A549 (cell line): ENCODE data around the gene CLEC3A. TPM values are rescaled to one million over a fixed set of nuclear protein-coding genes. Genes with fewer than 3 reads are reported as not detected.
A peak's percentile ranks its signal among the peaks of the same experiment; 100 is the strongest.

ENCODE experiments used
- ATAC-seq, 2 experiments: fragments of 200-7000 bp in 1 of 2; fragments of >200 bp in 1 of 2; cut with Nextera tagmentation in 1 of 2; cut with Tn5 transposase in 1 of 2; 3 replicates each; pipeline versions ENCODE4 v1.8.0 to v1.9.1; 2018 to 2020; ENCODE audit warnings: mild to moderate bottlenecking in 1 of 2, moderate library complexity in 1 of 2
- CTCF ChIA-PET: fragments of 300-600 bp; sonication (Branson Sonifier 250); formaldehyde crosslinking; extraction: SDS; loops from one replicate; lab custom pipeline; 2021; ENCODE audit warnings: antibody characterized with exemption, inconsistent platforms; lab: Yijun Ruan, JAX
- POLR2A ChIA-PET: fragments of 350-600 bp; formaldehyde crosslinking; extraction: SDS; loops from one replicate; lab custom pipeline; 2021; ENCODE audit warnings: antibody characterized with exemption, inconsistent platforms; lab: Yijun Ruan, JAX
- DNase-seq, 2 experiments: peaks; one replicate each; pipeline versions ENCODE4 v3.0.0 to v3.0.0-alpha.2; 2011 to 2016; ENCODE audit warnings: low read depth in 1 of 2, low spot score in 1 of 2
- FAIRE-seq: peaks from 2 replicates; lab custom pipeline; 2011; peaks lifted over from hg19 to GRCh38; lab: Jason Lieb, UNC
- H3K27ac ChIP-seq, 2 experiments: fragments of >200 bp; sonication (Bioruptor Twin); formaldehyde crosslinking; 3 replicates each; pipeline ENCODE4 v1.5.1; 2016 to 2017
- H3K4me1 ChIP-seq: fragments of >200 bp; sonication (Bioruptor Twin); formaldehyde crosslinking; 3 replicates; pipeline ENCODE4 v1.6.1; 2016
- H3K4me2 ChIP-seq: fragments of >200 bp; sonication (Bioruptor Twin); formaldehyde crosslinking; 3 replicates; pipeline ENCODE4 v1.6.1; 2016
- H3K4me3 ChIP-seq: fragments of >200 bp; sonication (Bioruptor Twin); formaldehyde crosslinking; 3 replicates; pipeline ENCODE4 v1.5.1; 2016
- H3K9me3 ChIP-seq: fragments of >200 bp; sonication (Bioruptor Twin); formaldehyde crosslinking; 3 replicates; pipeline ENCODE4 v1.6.1; 2016
- CBX2 ChIP-seq: fragments of 200-600 bp; sonication (generic); IDR thresholded peaks from 2 replicates; pipeline ENCODE4 v1.6.1; 2016; ENCODE audit warnings: low read depth, mild to moderate bottlenecking, borderline replicate concordance
- CEBPB ChIP-seq, 2 experiments: fragments of >200 bp in 1 of 2; sonication (Bioruptor Twin) in 1 of 2; formaldehyde crosslinking in 1 of 2; IDR thresholded peaks; 2 replicates each; pipeline ENCODE4 v1.6.1; 2012 to 2016
- CHD2 ChIP-seq: fragments of 150-350 bp; IDR thresholded peaks from 2 replicates; pipeline ENCODE4 v1.6.1; 2014; ENCODE audit warnings: low read length; ENCODE audit not compliant: partially characterized antibody
- CHD4 ChIP-seq: fragments of 200-600 bp; sonication (generic); IDR thresholded peaks from 2 replicates; pipeline ENCODE4 v1.6.1; 2016; ENCODE audit warnings: antibody characterized with exemption, mild to moderate bottlenecking, borderline replicate concordance
- EHF ChIP-seq: fragments of 250-450 bp; sonication (Bioruptor Pico); IDR thresholded peaks from 2 replicates; pipeline ENCODE4 v1.5.0; 2020; ENCODE audit warnings: mild to moderate bottlenecking
- EP300 ChIP-seq, 2 experiments: fragments of >200 bp; sonication (Bioruptor Twin); formaldehyde crosslinking; IDR thresholded peaks; 2 replicates in 1 of 2; 3 replicates in 1 of 2; pipeline ENCODE4 v1.6.1; 2016 to 2017
- FOSL2 ChIP-seq, 2 experiments: fragments of 450-650 bp in 1 of 2; fragments of >200 bp in 1 of 2; sonication (Bioruptor Twin) in 1 of 2; formaldehyde crosslinking; IDR thresholded peaks; 2 replicates each; pipeline versions ENCODE4 v1.5.0 to v1.6.1; 2016 to 2020; ENCODE audit warnings: mild to moderate bottlenecking in 1 of 2, moderate library complexity in 1 of 2
- JUN ChIP-seq, 2 experiments: fragments of >200 bp; sonication (Bioruptor Twin); formaldehyde crosslinking; IDR thresholded peaks; 2 replicates in 1 of 2; 3 replicates in 1 of 2; pipeline ENCODE4 v1.6.1; 2016 to 2017
- KDM1A ChIP-seq: fragments of 200-600 bp; sonication (generic); IDR thresholded peaks from 2 replicates; pipeline ENCODE4 v1.6.1; 2016; ENCODE audit warnings: low read depth, mild to moderate bottlenecking
- MAFK ChIP-seq: fragments of 450-650 bp; IDR thresholded peaks from 2 replicates; pipeline ENCODE4 v1.6.1; 2014; ENCODE audit not compliant: partially characterized antibody
- NPAS2 ChIP-seq: fragments of 250-450 bp; sonication (Bioruptor Pico); IDR thresholded peaks from 2 replicates; pipeline ENCODE4 v1.8.0; 2022; ENCODE audit warnings: mild to moderate bottlenecking, moderate library complexity, borderline replicate concordance
- PHF8 ChIP-seq: fragments of 200-600 bp; sonication (generic); IDR thresholded peaks from 2 replicates; pipeline ENCODE4 v1.6.1; 2016; ENCODE audit warnings: low read depth, mild to moderate bottlenecking, antibody characterized with exemption, moderate library complexity, borderline replicate concordance
- POLR2A ChIP-seq: IDR thresholded peaks from 2 replicates; pipeline ENCODE4 v1.6.1; 2012; ENCODE audit warnings: mild to moderate bottlenecking, low read length
- POLR2AphosphoS2 ChIP-seq: conservative IDR thresholded peaks from 2 replicates; pipeline ENCODE4 v1.6.1; 2012; ENCODE audit warnings: low read length, improper control_type of control experiment, inconsistent platforms
- RAD21 ChIP-seq, 2 experiments: fragments of >200 bp in 1 of 2; sonication (Bioruptor Twin) in 1 of 2; formaldehyde crosslinking in 1 of 2; IDR thresholded peaks in 1 of 2; conservative IDR thresholded peaks in 1 of 2; 2 replicates in 1 of 2; 3 replicates in 1 of 2; pipeline ENCODE4 v1.6.1; 2012 to 2018; ENCODE audit warnings: inconsistent platforms in 1 of 2
- REST ChIP-seq: fragments of 200-600 bp; sonication (generic); IDR thresholded peaks from 2 replicates; pipeline ENCODE4 v1.6.1; 2016; ENCODE audit warnings: antibody characterized with exemption, mild to moderate bottlenecking, moderate library complexity
- SMC3 ChIP-seq: fragments of >200 bp; sonication (Bioruptor Twin); formaldehyde crosslinking; IDR thresholded peaks from 3 replicates; pipeline ENCODE4 v1.6.1; 2018; ENCODE audit warnings: inconsistent platforms
- WGBS: methylation state at CpG from one replicate; pipeline ENCODE4 v1.1.6; 2017; ENCODE audit errors: missing lambda C conversion rate; 5-methylcytosine and 5-hydroxymethylcytosine counted together
- polyA minus RNA-seq: library from RNA; depleted of rRNA, polyadenylated mRNA; stranded (reverse); fragments of >200 nt; gene quantifications from 2 replicates; pipeline ENCODE4 v1.2.3, GENCODE V29; 2011; rRNA and poly(A)+ RNA removed
- polyA plus RNA-seq, 4 experiments: library from polyadenylated mRNA; depleted of rRNA in 3 of 4; stranded (reverse); fragments of >200 nt; fragmentation: RNase III in 1 of 4; extraction: RNeasy Plus Mini Kit Qiagen cat#74134 plus additional on column Dnase treatment in 1 of 4; gene quantifications; 2 replicates in 3 of 4; 3 replicates in 1 of 4; pipeline ENCODE4 v1.2.3, GENCODE V29; 2011 to 2017
- TF ChIP-seq, protein P1 (sequence below): fragments of 150-350 bp; IDR thresholded peaks from 2 replicates; pipeline ENCODE4 v1.6.1; 2014; ENCODE audit warnings: low read depth, mild to moderate bottlenecking, low read length

Gene CLEC3A, protein sequence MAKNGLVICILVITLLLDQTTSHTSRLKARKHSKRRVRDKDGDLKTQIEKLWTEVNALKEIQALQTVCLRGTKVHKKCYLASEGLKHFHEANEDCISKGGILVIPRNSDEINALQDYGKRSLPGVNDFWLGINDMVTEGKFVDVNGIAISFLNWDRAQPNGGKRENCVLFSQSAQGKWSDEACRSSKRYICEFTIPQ
- 0.04 TPM in 1 of 2 replicates, not detected in the other for polyA plus RNA-seq (2011; rRNA removed)
- not detected in 2 replicates for polyA plus RNA-seq (2012; cell fraction: cytosol; rRNA removed)
- not detected in 2 replicates for polyA plus RNA-seq (2012; cell fraction: nucleus; rRNA removed)
- not detected in 3 replicates for polyA plus RNA-seq (2017; fragmentation: RNase III; extraction: RNeasy Plus Mini Kit Qiagen cat#74134 plus additional on column Dnase treatment)
- not detected in 2 replicates for polyA minus RNA-seq

GRCh38 chr16:78022347-78023060, at the start of gene CLEC3A:
CLEC3A (plus strand) TSS chr16:78022548; CDS start chr16:78022627, 79 bp downstream.
- WGBS, result 1% methylated on average over 5 of the region's 5 CpGs
- ATAC-seq, result no peak
- no peak for DNase-seq
- H3K4me1 ChIP-seq, result no peaks in the 10 kb centered on the region
- ChIA-PET CTCF (no interaction called here), POLR2A (no interaction called here)
- H3K4me3 ChIP-seq, result no peak within 1 kb of the TSS
- H3K4me2 ChIP-seq, result no peak within 1 kb of the TSS
- FAIRE-seq, result no peak
- no peak within 1 kb of the TSS for H3K27ac ChIP-seq
- TF ChIP-seq EP300 (IDR thresholded peaks at IDR 0.05) (no peak), CEBPB (IDR thresholded peaks at IDR 0.05) (no peak), FOSL2 (IDR thresholded peaks at IDR 0.05) (no peak), FOSL2 (CRISPR knock-in tag; IDR thresholded peaks at IDR 0.05) (no peak), NPAS2 (CRISPR knock-in tag) (no peak), CHD2 (no peak), POLR2A (no peak), RAD21 (conservative IDR thresholded peaks at IDR 0.05 in 1 of 2, IDR thresholded peaks at IDR 0.05 in 1 of 2) (no peak), CBX2 (no peak), CHD4 (no peak), SMC3 (no peak), EHF (no peak), JUN (IDR thresholded peaks at IDR 0.05) (no peak), KDM1A (no peak), PHF8 (no peak), POLR2AphosphoS2 (no peak)
- TF ChIP-seq, protein P1, sequence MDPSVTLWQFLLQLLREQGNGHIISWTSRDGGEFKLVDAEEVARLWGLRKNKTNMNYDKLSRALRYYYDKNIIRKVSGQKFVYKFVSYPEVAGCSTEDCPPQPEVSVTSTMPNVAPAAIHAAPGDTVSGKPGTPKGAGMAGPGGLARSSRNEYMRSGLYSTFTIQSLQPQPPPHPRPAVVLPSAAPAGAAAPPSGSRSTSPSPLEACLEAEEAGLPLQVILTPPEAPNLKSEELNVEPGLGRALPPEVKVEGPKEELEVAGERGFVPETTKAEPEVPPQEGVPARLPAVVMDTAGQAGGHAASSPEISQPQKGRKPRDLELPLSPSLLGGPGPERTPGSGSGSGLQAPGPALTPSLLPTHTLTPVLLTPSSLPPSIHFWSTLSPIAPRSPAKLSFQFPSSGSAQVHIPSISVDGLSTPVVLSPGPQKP, result no peak
- H3K9me3 ChIP-seq, result no peaks in the 10 kb centered on the region; the same call in 2 of the 3 replicates

DNA sequence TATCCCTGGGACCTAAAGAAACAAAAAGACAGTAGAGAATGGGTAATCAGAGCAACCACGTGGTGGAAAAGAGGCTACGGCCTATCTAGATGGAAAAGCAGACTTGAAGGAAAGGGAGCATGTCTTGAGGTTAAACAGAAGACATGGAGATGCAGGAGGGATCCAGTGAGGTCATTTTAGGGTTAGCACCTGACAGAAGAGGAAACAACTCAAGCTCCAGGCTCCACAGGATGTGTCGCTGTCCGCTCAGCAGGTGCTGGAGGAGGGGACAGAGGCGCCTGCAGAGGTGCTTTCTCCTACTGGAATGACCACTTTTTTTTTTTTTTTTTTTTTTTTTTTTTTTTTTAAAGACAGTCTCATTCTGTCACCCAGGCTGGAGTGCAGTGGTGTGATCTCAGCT, 47.5 kb upstream of the CLEC3A start:
- 52% methylated on average over 5 of the region's 5 CpGs for whole genome bisulfite sequencing
- DNase-seq (no peak), ATAC-seq (no peak; a peak in 1 of 6 replicates), FAIRE-seq (no peak)
- peak; percentile 80 for TF ChIP-seq REST
- TF ChIP-seq MAFK, result no peak
- TF ChIP-seq EHF, result no peak
- POLR2A ChIA-PET, result no interaction called here
- Histone ChIP-seq H3K27ac (no peak overlapping the region), H3K4me1 (no peaks in the 10 kb centered on the region), H3K4me2 (no peak overlapping the region), H3K4me3 (no peak overlapping the region), H3K9me3 (no peaks in the 10 kb centered on the region)
- CTCF ChIA-PET, result interaction anchor here (0.6 to 1.3 kb wide), 3 partner anchors 49 to 299 kb away, joined by 3 to 4 read pairs (median 3); no protein-coding TSS in a partner anchor
